Measurements from ENCODE around the gene PIEZO2.
A peak's percentile ranks its signal among the peaks of the same experiment; 100 is the strongest.

PIEZO2 gene

GRCh38 chr18:10671441-10671840 lies 477.9 kb downstream of the PIEZO2 start:
- ATAC-seq (ENCODE audit: low read depth) = no peak
- no peak for DNase-seq (ENCODE audit: low spot score)
- no peak for TF ChIP-seq CTCF (IDR thresholded peaks at IDR 0.05; ENCODE audit: poor library complexity, severe bottlenecking)
- Histone ChIP-seq H3K27ac (ENCODE audit: poor library complexity, severe bottlenecking) (no peak overlapping the region), H3K4me1 (ENCODE audit: insufficient read depth, poor library complexity, severe bottlenecking) (no peaks in the 10 kb centered on the region), H3K9me3 (ENCODE audit: severe bottlenecking) (no peaks in the 10 kb centered on the region), H3K36me3 (ENCODE audit: low read depth) (no peaks in the 10 kb centered on the region), H3K27me3 (ENCODE audit: insufficient read depth, poor library complexity, severe bottlenecking) (no peaks in the 10 kb centered on the region), H3K4me3 (ENCODE audit: severe bottlenecking) (no peak overlapping the region)

GRCh38 chr18:10670856-10671255 lies 478.5 kb downstream of the PIEZO2 start:
- ATAC-seq (ENCODE audit: low read depth) = no peak
- DNase-seq (ENCODE audit: low spot score) = no peak
- no peak for TF ChIP-seq CTCF (IDR thresholded peaks at IDR 0.05; ENCODE audit: poor library complexity, severe bottlenecking)
- H3K36me3 ChIP-seq (ENCODE audit: low read depth) = no peaks in the 10 kb centered on the region
- H3K27me3 ChIP-seq (ENCODE audit: insufficient read depth, poor library complexity, severe bottlenecking) = no peaks in the 10 kb centered on the region
- no peak overlapping the region for H3K4me3 ChIP-seq (ENCODE audit: severe bottlenecking)
- H3K4me1 ChIP-seq (ENCODE audit: insufficient read depth, poor library complexity, severe bottlenecking) = no peaks in the 10 kb centered on the region
- no peaks in the 10 kb centered on the region for H3K9me3 ChIP-seq (ENCODE audit: severe bottlenecking)
- H3K27ac ChIP-seq (ENCODE audit: poor library complexity, severe bottlenecking) = no peak overlapping the region

GRCh38 chr18:10669441-10670100 lies 479.8 kb downstream of the PIEZO2 start:
- TF ChIP-seq CTCF (IDR thresholded peaks at IDR 0.05; ENCODE audit: poor library complexity, severe bottlenecking) = no peak
- Histone ChIP-seq H3K36me3 (ENCODE audit: low read depth) (no peaks in the 10 kb centered on the region), H3K27me3 (ENCODE audit: insufficient read depth, poor library complexity, severe bottlenecking) (no peaks in the 10 kb centered on the region), H3K9me3 (ENCODE audit: severe bottlenecking) (no peaks in the 10 kb centered on the region), H3K4me1 (ENCODE audit: insufficient read depth, poor library complexity, severe bottlenecking) (no peaks in the 10 kb centered on the region), H3K27ac (ENCODE audit: poor library complexity, severe bottlenecking) (no peak overlapping the region), H3K4me3 (ENCODE audit: severe bottlenecking) (no peak overlapping the region)
- no peak for ATAC-seq (ENCODE audit: low read depth)
- DNase-seq (ENCODE audit: low spot score) = no peak

GRCh38 chr18:10663750-10664149 lies 485.6 kb downstream of the PIEZO2 start:
- no peak for DNase-seq (ENCODE audit: low spot score)
- H3K4me3 ChIP-seq (ENCODE audit: severe bottlenecking) = no peak overlapping the region
- no peak overlapping the region for H3K27ac ChIP-seq (ENCODE audit: poor library complexity, severe bottlenecking)
- no peak for TF ChIP-seq CTCF (IDR thresholded peaks at IDR 0.05; ENCODE audit: poor library complexity, severe bottlenecking)
- H3K9me3 ChIP-seq (ENCODE audit: severe bottlenecking) = no peaks in the 10 kb centered on the region
- H3K4me1 ChIP-seq (ENCODE audit: insufficient read depth, poor library complexity, severe bottlenecking) = peaks cover 17% of the 10 kb centered on the region
- no peaks in the 10 kb centered on the region for H3K27me3 ChIP-seq (ENCODE audit: insufficient read depth, poor library complexity, severe bottlenecking)
- no peaks in the 10 kb centered on the region for H3K36me3 ChIP-seq (ENCODE audit: low read depth)
- no peak for ATAC-seq (ENCODE audit: low read depth)

- no peak for TF ChIP-seq CTCF (IDR thresholded peaks at IDR 0.05; ENCODE audit: poor library complexity, severe bottlenecking)
- ATAC-seq (ENCODE audit: low read depth) (peak; percentile 97), DNase-seq (ENCODE audit: low spot score) (no peak)
Observed at GRCh38 chr18:10661317-10661716, 488.1 kb downstream of the PIEZO2 start.

More at GRCh38 chr18:10661317-10661716, 488.1 kb downstream of the PIEZO2 start:
- Histone ChIP-seq H3K9me3 (ENCODE audit: severe bottlenecking) (no peaks in the 10 kb centered on the region), H3K4me3 (ENCODE audit: severe bottlenecking) (no peak overlapping the region), H3K4me1 (ENCODE audit: insufficient read depth, poor library complexity, severe bottlenecking) (peaks cover 18% of the 10 kb centered on the region), H3K27ac (ENCODE audit: poor library complexity, severe bottlenecking) (no peak overlapping the region), H3K27me3 (ENCODE audit: insufficient read depth, poor library complexity, severe bottlenecking) (no peaks in the 10 kb centered on the region), H3K36me3 (ENCODE audit: low read depth) (no peaks in the 10 kb centered on the region)

Measured in RWPE2 (cell line).